ENCODE results near the gene CCNB1IP1.
"Not testable (repeated sequence)": the region's sequence is repeated elsewhere in the genome, so short reads cannot be mapped to it uniquely, and the experiment has no call there.

CCNB1IP1 gene

GRCh38 chr14:20332788-20333493, at the start of gene CCNB1IP1:
CCNB1IP1 (minus strand) TSS chr14:20333279; CDS start chr14:20316523, 16,756 bp downstream.
- no peak for DNase-seq (ENCODE audit: low read depth in 2 of 2)

- no peak for DNase-seq (ENCODE audit: low read depth in 2 of 2)
Measured at GRCh38 chr14:20382526-20382925, 49.4 kb upstream of the CCNB1IP1 start.

DNA sequence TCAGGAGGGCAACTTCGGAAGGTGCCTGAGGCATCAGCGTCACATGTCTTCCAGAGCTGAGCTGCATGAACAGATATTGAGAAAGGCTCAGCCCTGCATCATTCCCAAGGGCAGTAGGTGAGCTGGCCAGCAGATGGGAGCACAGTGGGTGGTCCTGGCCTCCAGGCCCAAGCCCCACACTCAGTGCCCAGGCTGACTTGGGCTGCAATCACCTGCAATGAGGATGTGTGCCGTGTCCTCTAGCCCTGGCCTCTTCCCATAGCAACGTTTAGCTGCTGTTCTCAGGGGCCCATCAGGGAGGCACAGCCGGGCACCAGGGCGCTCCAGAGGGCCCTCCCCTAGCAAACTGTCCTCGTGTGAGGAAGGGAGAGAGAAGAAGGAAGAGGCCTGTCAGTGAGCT, 48.3 kb upstream of the CCNB1IP1 start:
- no peak for DNase-seq (ENCODE audit: low read depth in 2 of 2)

GRCh38 chr14:20380681-20381080, 47.6 kb upstream of the CCNB1IP1 start:
- DNase-seq (ENCODE audit: low read depth in 2 of 2): no peak

- no peak for DNase-seq (ENCODE audit: low read depth in 2 of 2)
Measured at GRCh38 chr14:20379743-20380142, 46.7 kb upstream of the CCNB1IP1 start.

GRCh38 chr14:20377171-20377570, 44.1 kb upstream of the CCNB1IP1 start:
- no peak for DNase-seq (ENCODE audit: low read depth in 2 of 2)

- no peak for DNase-seq (ENCODE audit: low read depth in 2 of 2)
Measured at GRCh38 chr14:20376071-20376588, 43.1 kb upstream of the CCNB1IP1 start.

DNA sequence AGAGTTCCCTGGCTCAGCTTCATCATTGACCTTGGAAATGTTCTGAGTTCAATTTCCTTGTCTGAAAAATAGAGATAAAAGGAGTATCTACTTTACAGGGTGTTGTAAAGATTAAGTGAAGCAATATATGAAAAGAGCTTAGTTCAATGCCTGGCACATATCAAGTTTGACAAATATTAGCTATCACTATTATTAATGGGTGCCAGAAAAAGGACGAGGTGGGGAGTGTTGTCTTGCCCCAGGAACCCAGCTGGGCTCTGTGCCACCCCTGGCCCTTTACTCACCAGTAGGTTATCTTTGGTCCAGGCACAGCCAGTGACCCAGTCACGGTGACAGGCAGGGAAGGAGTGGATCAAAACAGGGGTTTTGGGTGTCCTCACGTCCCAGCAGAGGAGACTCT, 42.4 kb upstream of the CCNB1IP1 start:
- DNase-seq (ENCODE audit: low read depth in 2 of 2): no peak

DNA sequence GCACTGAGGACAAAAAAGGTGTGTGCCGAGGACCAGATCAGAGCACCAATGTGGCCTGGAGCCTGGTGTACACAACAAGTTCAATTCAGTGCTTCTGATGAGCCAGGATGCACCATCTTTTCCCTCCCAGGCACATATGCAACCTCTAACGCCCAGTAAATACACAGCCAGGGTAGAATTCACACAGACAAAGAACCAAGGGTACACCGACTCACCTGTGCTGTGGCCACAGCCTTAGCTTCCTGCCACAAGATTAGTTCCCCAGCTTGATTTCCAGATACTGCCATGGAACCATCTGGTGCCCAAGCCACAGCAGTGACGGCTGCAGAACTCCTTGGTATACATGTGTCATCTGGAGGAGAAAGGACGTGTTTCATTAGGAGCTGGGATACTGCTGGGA, 39.7 kb upstream of the CCNB1IP1 start:
- no peak for DNase-seq (ENCODE audit: low read depth in 2 of 2)

- no peak for DNase-seq (ENCODE audit: low read depth in 2 of 2)
Measured at GRCh38 chr14:20365928-20366327, 32.8 kb upstream of the CCNB1IP1 start.

GRCh38 chr14:20358474-20358873, 25.4 kb upstream of the CCNB1IP1 start:
- DNase-seq (ENCODE audit: low read depth in 2 of 2): not testable (repeated sequence)

- DNase-seq (ENCODE audit: low read depth in 2 of 2): no peak
Measured at GRCh38 chr14:20356422-20356821, 23.3 kb upstream of the CCNB1IP1 start.

DNA sequence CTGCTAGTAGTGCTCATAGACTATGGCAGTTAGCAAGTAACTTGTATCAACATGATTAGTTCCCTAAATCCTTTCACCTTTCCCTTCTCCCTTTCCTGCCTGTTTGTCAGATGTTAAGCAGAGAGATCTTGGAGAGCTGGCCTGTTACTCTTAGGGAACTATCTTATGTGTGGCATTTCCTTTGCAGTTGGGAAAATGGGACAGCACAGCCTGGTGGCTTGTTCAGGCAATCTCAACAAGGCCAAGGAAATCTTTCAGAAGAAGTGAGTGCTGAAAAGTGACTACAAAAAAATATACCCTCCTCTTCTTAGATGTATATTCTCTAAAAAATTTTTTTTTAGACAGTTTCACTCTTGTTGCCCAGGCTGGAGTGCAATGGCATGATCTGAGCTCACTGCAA, 17.8 kb upstream of the CCNB1IP1 start:
- no peak for DNase-seq (ENCODE audit: low read depth in 2 of 2)

DNA sequence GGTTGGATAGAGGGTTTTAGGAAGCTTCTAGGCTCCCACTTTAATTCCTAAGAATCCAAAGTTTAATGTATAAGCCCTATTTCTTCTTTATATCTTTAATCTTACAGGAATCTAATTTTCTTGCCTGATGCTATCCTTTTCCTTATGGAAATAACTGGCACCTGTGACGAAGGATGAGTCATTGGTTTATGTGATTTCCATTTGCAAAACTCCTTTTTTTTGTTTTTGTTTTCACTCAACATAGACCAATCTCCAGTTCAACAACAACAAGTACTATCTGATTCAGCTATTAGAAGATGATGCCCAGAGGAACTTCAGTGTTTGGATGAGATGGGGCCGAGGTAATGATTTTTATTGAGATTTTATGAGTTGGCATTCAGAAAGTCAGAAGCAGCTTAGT, 17.2 kb upstream of the CCNB1IP1 start:
- DNase-seq (ENCODE audit: low read depth in 2 of 2): no peak

GRCh38 chr14:20347747-20348146, 14.7 kb upstream of the CCNB1IP1 start:
- no peak for DNase-seq (ENCODE audit: low read depth in 2 of 2)

DNA sequence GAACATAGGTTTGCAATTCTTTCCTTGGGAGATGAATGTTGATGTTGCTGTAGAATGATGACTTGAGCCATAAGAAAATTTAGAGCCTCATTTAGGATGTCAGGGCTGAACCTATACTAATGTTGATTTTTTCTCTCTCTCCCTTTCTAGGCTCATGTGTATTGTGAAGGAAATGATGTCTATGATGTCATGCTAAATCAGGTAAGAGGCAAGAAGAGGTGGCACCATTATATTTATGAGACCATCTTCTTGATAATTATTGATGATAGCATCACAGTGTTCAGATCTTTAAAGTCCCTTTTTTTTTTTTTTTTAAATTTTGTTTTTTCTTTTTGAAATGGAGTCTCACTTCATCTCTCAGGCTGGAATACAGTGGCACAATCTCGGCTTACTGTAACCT, 13.6 kb upstream of the CCNB1IP1 start:
- DNase-seq (ENCODE audit: low read depth in 2 of 2): no peak

- no peak for DNase-seq (ENCODE audit: low read depth in 2 of 2)
Measured at GRCh38 chr14:20345366-20345765, 12.3 kb upstream of the CCNB1IP1 start.

- no peak for DNase-seq (ENCODE audit: low read depth in 2 of 2)
Measured at GRCh38 chr14:20343862-20344220, 10.8 kb upstream of the CCNB1IP1 start.

DNA sequence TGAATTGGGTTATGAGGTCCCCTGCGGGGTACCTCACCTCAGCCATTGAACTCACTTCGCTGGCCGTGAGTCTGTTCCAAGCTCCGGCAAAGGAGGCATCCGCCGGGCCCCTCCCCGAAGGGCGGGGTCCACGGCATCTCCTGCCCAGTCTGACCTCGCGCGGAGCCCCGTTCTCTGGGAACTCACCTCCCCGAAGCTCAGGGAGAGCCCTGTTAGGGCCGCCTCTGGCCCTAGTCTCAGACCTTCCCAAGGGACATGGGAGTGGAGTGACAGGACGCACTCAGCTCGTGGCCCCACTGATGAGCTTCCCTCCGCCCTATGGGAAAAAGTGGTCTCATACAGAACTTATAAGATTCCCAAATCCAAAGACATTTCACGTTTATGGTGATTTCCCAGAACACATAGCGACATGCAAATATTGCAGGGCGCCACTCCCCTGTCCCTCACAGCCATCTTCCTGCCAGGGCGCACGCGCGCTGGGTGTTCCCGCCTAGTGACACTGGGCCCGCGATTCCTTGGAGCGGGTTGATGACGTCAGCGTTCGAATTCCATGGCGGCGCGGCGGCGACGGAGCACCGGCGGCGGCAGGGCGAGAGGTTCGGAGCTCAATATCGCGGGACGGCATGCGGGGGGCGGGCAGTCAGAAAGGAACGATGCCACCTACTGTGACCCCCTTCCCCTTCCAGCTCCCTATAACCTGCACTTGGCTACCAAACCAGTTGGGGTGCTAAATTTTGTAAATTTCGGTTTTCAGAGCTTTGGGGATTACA, 10.2 kb upstream of the CCNB1IP1 start, which contains the start of gene PARP2:
PARP2 (plus strand) TSS at position 544 of the 770 bp plus-strand sequence; CDS start at position 551, 7 bp downstream.
- DNase-seq (ENCODE audit: low read depth in 2 of 2): peak; percentile 69 to 73

GRCh38 chr14:20341646-20342045, 8.6 kb upstream of the CCNB1IP1 start:
- DNase-seq (ENCODE audit: low read depth in 2 of 2): no peak

GRCh38 chr14:20341032-20341431, 8.0 kb upstream of the CCNB1IP1 start:
- not testable (repeated sequence) for DNase-seq (ENCODE audit: low read depth in 2 of 2)

GRCh38 chr14:20334017-20334416, 938 bp upstream of the CCNB1IP1 start:
- DNase-seq (ENCODE audit: low read depth in 2 of 2): no peak

DNA sequence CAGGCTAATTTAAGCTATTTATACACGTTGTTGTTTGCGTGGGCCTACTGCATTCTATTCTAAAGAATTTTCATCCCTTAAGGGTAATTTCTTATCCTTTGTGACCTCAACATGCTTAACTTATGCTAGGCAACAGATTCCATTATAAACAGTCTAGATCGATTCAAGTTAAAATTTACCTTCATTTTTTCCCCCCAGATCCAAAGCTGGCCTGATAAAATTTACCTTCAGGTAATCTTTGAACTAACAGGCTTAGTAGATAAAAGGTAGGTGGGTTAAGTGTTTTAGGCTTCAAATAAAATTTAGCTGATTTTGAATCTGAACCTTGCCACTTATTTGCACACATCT, 389 bp upstream of the CCNB1IP1 start:
- DNase-seq (ENCODE audit: low read depth in 2 of 2): no peak

Measured in stimulated activated CD4-positive, alpha-beta T cell treated with anti-CD3 and anti-CD28 coated beads, Interleukin-1b, Interleukin-23, amount 100 ng/mL, for 1 hour (primary cell).